ENCODE results near the gene DIABLO.
"Not testable (repeated sequence)": the region's sequence is repeated elsewhere in the genome, so short reads cannot be mapped to it uniquely, and the experiment has no call there.

Gene DIABLO

GRCh38 chr12:122189626-122190475 is 36.0 kb downstream of the DIABLO start:
- DNase-seq (ENCODE audit: low read depth), result no peak

DNA sequence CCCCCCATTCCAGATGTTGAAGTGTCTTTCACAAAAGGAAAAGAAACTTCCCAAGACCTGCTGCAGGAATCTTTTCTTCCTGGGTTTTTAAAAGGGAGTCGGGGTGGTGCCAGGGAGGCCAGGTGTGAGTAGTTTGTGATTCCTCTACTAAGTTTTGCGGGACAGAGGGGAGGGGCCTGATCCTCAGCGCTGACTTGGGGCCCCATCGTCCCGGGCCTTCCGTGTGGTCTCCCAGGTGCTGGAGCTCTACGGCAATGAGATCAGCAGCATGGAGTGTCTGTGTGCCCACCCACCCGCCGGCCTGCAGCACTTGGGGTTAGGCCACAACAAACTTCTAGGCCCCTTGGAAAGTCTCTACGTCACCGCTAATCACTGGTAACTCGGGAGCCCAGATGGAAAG is 38.4 kb downstream of the DIABLO start:
- DNase-seq (ENCODE audit: low read depth), result no peak

DNA sequence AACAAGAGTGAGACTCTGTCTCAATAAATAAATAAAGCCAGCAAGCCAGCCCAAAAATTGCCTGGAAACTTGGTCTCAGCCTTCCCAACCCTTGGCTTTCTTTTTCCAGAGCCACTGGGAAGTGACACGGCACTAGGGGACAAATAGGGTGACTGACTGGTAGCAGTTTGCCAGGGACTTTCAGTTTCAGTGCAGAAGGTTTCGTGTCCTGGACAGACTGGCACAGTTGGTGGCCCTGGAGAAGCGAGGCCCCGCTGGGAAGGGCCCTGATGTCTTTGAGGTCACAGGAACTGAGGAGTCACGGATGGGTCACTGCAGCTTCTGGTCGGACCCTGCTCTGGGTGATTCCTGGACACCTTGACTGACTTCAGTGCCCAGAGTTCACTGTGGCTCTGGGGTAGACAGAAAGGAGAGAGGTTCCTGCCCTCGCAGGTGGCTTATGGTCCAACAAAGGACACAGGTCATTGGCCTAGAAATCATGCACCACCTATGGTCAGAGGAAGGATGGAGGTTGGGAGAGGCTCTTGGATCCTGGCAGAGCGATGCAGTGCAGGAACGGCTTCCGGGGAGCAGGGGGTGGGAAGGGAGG is 40.3 kb downstream of the DIABLO start:
- no peak for DNase-seq (ENCODE audit: low read depth)

GRCh38 chr12:122185079-122185478 is 40.8 kb downstream of the DIABLO start:
- DNase-seq (ENCODE audit: low read depth), result no peak

GRCh38 chr12:122184517-122184916 is 41.3 kb downstream of the DIABLO start:
- no peak for DNase-seq (ENCODE audit: low read depth)

DNA sequence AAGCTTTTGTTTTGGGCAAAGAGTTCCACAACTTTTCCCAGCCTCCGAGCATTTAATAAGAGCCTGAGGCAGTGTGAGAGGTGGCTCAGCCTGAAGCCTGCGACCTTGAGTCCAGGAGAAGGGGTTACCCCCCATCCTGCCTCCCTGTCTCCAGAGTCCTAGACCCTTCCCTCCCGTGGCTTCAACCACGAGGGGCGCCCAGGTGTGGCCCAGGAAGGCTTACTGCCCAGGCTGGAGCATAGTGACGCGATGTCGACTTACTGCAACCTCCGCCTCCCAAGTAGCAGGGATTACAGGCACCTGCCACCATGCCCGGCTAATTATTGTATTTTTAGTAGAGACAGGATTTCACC is 42.3 kb downstream of the DIABLO start:
- no peak for DNase-seq (ENCODE audit: low read depth)

- DNase-seq (ENCODE audit: low read depth), result no peak
Measured at GRCh38 chr12:122182887-122183587, 42.8 kb downstream of the DIABLO start, which contains the start of gene LRRC43. Gene LRRC43 (plus strand): TSS chr12:122183123. CDS start chr12:122183145, 22 bp downstream.

- not testable (repeated sequence) for DNase-seq (ENCODE audit: low read depth)
Measured at GRCh38 chr12:122176473-122176872, 49.4 kb downstream of the DIABLO start.

DNA sequence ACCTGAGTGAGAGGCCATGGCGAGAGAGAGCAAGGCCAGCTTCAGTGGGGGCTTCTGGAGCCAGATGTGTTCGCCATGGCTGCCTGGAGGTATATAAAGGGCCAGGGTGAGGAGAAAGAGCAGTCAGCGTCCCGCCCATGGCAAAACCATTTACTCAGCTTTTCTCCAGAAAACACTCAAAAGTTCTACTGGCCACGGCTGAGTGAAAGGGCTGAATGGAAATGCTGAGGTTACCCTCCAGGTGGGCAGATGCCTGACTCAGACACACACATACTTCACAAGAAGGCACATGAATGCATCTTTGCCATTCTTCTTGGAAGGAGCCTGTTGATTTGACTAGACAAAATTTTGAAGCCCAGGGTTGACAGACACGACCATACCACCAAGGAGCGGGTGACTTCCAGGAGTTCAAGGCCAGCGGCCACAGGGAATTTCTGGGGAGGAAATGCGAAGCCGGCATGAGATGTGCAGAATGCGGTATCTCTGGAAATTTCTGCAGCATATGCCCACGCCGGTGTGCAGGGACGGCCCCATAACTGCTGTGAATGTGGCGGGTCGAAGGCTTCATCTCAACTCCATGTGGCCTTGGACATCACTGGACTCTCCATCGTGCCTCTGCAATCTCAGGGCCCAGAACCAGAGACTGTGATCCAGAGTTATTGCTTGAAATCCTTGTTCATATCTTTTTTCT is 51.6 kb downstream of the DIABLO start, which contains the start of gene IL31:
Gene IL31 (minus strand): TSS at position 67 of the 691 bp plus-strand sequence. CDS start 49 bp downstream, at position 18.
- DNase-seq (ENCODE audit: low read depth), result no peak

DNA sequence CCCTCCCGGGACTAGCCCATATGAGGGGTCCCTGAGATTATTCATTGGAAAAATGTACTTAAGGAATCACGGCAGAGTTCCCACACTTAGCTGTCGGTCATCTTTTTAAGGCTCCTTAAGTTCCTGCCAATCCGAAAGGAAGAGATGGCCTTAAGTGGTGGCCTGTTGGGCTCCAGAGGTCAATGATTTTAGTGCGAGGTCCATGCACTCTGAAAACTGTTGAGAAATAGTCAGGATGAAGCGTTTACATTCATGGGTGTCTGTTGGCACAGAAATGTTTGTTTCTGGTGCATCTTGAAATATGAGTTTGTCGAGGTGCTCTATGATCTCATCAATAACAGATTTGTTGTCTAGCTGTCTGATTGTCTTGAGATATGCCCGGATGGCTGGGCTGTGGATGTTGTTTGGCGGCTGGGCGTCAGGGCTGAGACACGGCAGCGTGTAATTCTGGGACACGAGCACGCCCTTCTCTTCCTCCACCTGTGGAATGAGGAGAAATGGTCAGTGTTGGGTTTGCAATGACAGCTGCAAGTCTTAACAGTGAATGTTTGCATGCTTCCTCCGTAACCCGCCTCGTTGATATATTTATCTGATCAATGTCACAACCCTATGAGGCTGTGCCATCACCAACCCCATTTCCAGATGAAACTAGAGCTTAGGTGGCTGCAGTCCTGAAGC is 53.5 kb downstream of the DIABLO start:
- DNase-seq (ENCODE audit: low read depth), result no peak

DNA sequence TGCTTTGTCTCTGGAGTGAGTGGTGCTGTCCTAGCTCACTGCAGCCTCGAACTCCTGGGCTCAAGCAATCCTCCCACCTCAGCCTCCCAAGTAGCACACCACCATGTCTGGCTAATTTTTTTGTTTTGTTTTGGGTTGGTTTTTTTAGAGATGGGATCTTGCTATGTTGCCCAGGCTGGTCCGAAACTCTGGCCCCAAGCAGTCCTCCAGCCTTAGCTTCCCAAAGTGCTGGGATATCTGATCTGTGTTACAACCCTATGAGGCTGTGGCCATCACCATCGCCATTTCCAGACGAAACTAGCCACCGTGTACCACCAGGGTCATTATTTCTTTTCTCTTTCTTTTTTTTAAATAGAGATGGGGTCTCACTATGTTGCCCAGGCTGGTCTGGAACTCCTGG is 54.5 kb downstream of the DIABLO start:
- DNase-seq (ENCODE audit: low read depth), result no peak

DNA sequence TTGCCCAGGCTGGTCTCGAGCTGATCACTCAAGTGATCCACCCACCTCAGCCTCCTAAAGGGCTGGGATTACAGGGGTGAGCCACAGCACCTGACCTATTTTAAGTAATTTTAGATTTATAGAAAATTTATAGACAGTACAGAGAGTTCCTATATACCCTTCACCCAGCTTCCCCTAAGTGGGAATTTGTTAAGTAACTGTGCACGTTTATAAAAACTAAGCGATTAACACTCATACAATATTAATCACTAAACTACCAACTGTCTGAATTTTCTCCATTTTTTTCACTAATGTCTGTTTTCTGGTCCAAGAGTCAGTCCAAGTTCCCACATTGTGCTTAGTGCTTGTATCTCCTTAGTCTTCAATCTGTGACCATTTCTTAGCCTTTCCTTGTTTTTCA is 57.4 kb downstream of the DIABLO start:
- DNase-seq (ENCODE audit: low read depth), result no peak

- DNase-seq (ENCODE audit: low read depth), result no peak
Measured at GRCh38 chr12:122167356-122167925, 58.4 kb downstream of the DIABLO start.

- no peak for DNase-seq (ENCODE audit: low read depth)
Measured at GRCh38 chr12:122166422-122167349, 59.2 kb downstream of the DIABLO start.

- no peak for DNase-seq (ENCODE audit: low read depth)
Measured at GRCh38 chr12:122162976-122163375, 62.9 kb downstream of the DIABLO start.

GRCh38 chr12:122161682-122162081 is 64.2 kb downstream of the DIABLO start:
- DNase-seq (ENCODE audit: low read depth), result no peak

- no peak for DNase-seq (ENCODE audit: low read depth)
Measured at GRCh38 chr12:122160761-122161160, 65.1 kb downstream of the DIABLO start.

- DNase-seq (ENCODE audit: low read depth), result no peak
Measured at GRCh38 chr12:122159882-122160281, 66.0 kb downstream of the DIABLO start.

DNA sequence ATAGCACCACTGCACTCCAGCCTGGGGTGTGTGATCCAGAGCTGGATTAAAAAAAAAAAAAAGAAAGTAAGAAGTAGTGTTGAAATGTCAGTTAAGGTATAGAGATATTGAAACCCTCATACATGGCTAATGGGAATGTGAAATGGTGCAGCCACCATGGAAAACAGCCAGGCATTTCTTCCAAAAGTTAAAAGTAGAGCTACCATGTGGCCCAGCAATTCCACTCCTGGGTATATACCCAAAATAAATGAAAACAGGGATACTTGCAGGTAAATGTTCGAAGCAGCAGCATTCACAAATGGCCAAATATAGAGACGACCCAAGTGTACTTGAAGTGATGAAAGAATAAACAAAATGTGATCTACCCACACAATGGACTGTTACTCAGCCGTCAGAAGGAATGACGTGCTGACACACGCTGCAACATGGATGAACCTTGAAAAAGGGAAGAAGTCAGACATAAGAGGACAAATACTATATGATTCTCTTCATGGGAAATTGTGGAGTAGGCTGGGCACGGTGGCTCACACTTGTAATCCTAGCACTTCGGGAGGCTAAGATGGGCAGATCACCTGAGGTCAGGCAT is 67.1 kb downstream of the DIABLO start:
- no peak for DNase-seq (ENCODE audit: low read depth)
